ENCODE measurements around the gene SPATA31C2.
"Not testable (repeated sequence)": the region's sequence is repeated elsewhere in the genome, so short reads cannot be mapped to it uniquely, and the experiment has no call there.

SPATA31C2 gene

DNA sequence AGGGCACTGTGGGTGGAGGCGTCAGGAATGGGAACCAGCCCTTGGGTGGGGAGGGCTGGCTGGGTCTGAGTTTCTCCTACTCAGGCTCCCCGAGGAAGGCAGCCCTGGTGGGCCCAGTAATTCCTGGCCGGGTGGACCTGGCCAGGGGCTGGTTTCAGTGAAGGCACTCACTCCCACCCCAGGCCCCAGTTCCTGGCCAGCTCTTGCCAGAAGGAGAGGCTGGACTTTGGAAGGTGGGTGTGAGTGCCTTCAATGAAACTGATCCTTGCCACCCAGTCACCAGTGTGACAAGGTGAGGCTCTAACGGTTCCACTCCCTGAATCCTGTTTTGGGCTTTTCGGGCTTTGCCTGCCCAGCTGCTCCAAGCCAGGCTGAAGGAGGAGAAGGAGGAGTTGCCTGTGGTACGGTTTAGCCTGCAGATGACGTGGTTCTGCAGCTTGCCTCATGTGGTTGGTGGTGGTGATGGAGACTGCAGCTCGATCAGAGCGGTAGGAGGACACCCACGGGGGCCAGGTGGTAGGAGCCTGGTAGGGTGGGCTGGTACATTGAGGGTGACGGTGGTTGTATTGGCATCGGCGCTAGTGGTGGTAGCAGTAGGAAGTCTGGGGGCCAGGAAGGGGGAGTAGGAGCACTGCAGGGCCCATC lies 23.2 kb downstream of the SPATA31C2 start:
- not testable (repeated sequence) for DNase-seq (ENCODE audit: insufficient read length, low spot score)

DNA sequence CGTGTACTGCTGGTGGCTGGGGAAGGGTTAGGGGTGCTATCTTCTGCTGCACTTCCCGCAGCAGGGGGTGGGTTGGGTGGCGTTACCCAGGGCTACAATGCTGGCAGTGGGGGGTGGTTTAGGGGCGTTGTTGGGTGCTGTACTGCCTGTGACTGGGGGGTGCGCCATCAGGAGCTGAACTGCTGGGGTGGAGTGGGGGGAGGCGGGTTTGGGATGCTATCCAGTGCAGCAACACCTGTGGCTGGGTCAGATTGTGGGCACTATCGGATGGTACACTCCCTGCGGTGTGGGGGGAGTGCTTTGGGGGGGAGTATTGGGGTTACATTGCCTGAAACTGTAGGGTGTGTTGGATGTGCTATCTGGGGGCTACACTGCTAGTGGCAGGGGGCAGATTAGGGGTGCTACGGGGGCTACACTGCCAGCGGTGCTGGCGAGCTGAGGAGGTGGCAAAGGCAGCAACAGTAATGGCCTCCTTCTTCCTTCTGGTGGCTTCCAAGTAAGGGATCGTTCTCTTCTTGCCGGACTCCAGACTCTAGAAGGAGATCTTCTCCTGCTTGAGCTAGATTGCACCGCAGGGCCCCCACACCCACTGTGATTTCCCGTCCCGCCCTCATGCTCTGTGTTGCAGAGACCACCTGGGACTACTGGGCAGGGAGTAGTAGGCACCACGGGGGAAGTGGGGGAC lies 23.9 kb downstream of the SPATA31C2 start:
- not testable (repeated sequence) for FAIRE-seq; DNase-seq (ENCODE audit: insufficient read length, low spot score)

More for the DNA sequence above, 23.2 kb downstream of the SPATA31C2 start:
- FAIRE-seq, result not testable (repeated sequence)

DNA sequence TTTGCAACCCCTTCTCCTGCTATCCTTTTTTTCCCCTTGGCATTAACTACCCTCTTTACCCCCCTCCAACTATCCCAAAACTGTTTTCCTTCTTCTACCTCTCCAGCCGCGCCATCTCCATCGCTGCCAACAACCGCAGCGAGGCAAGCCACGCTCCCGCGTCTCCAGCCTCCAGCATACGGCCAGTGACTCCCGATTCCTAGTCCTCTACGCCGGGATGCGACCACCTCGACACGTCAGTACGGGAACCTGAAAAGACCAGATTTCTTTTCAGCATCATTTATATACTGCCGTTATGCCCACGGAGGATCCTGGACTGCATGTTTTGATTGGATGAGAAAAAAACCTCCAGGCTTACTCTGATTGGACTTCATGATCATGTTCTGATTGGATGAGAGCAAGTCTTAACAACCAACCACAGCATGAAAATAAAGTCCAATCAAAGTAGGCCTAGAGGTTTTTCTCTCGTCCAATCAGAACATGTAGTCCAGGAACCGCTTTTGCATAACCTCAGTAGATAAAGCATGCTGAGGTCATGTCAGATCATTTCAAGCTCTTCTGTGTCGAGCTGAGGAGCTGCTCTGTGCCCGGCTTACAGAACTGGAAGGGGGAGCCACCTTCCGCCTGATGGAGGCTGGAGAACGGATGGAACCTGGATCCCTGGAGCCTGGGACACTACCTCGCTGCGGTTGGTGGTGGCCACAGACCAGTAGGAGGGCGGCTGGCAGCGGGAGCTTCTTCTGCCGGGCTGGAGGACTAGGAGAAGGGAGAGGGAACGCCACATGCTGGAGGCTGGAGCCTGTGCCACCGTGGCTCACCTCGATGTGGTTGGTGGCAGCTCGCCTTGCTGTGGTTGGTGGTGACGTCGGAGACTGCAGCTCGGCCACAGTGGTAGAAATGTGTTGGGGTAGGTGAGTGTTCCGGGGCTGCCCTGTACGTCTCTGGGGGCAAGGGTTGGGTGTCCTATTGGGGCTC lies 24.8 kb downstream of the SPATA31C2 start:
- not testable (repeated sequence) for FAIRE-seq; DNase-seq (ENCODE audit: insufficient read length, low spot score)

DNA sequence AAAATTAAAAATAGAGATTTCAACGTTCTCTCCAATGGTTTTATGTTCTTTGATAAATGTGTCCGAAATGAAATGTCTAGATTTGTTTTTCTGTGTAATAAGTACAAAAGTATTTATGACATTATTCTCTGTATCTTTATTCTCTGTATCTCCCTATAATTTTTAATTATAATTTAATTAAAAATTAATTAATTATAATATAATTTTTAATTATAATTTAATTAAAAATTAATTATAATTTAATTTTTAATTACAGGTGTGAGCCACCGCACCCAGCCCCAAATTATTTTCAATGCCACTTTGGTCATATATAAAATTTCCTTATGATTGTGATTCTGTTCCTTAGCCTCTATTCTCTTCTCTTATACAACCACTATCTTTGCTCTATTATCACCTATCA lies 28.2 kb downstream of the SPATA31C2 start:
- FAIRE-seq, result no peak
- TF ChIP-seq POLR2A (IDR thresholded peaks at IDR 0.05; ENCODE audit: low read depth, low read length) (no peak), TAF1 (IDR thresholded peaks at IDR 0.05; ENCODE audit: low read depth, low read length) (no peak), SPI1 (IDR thresholded peaks at IDR 0.05; ENCODE audit: low read depth, low read length) (no peak), POLR2AphosphoS5 (IDR thresholded peaks at IDR 0.05; ENCODE audit: low read depth, low read length) (no peak), PAX5 (IDR thresholded peaks at IDR 0.05; ENCODE audit: insufficient read depth, low read length, severe bottlenecking) (no peak), POU2F2 (IDR thresholded peaks at IDR 0.05; ENCODE audit: low read depth, low read length) (no peak)
- no peak for DNase-seq (ENCODE audit: insufficient read length, low spot score)

DNA sequence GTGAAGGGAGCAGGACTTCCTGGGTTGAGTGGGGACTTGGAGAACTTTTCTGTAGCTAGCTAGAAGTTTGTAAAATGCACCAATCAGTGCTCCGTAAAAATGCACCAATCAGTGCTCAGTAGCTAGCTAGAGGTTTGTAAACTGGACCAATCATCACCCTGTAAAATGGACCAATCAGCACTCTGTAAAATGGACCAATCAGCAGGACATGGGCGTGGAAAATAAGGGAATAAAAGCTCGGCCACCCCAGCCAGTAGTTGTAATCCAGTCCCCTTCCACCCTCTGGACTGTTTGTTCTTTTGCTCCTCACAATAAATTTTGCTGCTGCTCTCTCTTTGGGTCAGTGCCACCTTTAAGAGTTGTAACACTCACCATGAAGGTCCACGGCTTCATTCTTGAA lies 29.5 kb downstream of the SPATA31C2 start:
- FAIRE-seq (no peak), DNase-seq (ENCODE audit: insufficient read length, low spot score) (no peak)
- TF ChIP-seq POU2F2 (IDR thresholded peaks at IDR 0.05; ENCODE audit: low read depth, low read length) (no peak), POLR2AphosphoS5 (IDR thresholded peaks at IDR 0.05; ENCODE audit: low read depth, low read length) (no peak), SPI1 (IDR thresholded peaks at IDR 0.05; ENCODE audit: low read depth, low read length) (no peak)

DNA sequence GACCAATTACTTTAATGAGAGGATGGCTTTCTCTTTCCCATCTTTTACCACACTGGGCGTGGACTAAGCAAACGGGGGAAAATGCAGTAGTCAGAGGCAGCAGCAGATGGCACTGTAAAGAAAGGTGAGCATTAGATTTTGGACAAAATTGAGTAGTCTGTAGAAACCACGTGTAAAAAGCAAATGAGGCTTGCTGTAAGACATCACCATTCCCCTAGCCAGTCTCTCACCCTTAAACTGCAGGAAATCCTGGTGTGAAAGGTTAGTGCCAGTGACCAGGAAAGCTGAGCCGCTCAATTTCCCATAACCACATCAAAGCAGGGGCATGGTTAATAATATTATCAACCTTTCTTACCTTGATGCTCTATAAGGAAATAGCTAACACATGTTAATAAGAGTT lies 31.8 kb downstream of the SPATA31C2 start:
- DNase-seq (ENCODE audit: insufficient read length, low spot score), result no peak
- TF ChIP-seq TAF1 (IDR thresholded peaks at IDR 0.05; ENCODE audit: low read depth, low read length) (no peak), SPI1 (IDR thresholded peaks at IDR 0.05; ENCODE audit: low read depth, low read length) (no peak), POLR2AphosphoS5 (IDR thresholded peaks at IDR 0.05; ENCODE audit: low read depth, low read length) (no peak)
- FAIRE-seq, result no peak

DNA sequence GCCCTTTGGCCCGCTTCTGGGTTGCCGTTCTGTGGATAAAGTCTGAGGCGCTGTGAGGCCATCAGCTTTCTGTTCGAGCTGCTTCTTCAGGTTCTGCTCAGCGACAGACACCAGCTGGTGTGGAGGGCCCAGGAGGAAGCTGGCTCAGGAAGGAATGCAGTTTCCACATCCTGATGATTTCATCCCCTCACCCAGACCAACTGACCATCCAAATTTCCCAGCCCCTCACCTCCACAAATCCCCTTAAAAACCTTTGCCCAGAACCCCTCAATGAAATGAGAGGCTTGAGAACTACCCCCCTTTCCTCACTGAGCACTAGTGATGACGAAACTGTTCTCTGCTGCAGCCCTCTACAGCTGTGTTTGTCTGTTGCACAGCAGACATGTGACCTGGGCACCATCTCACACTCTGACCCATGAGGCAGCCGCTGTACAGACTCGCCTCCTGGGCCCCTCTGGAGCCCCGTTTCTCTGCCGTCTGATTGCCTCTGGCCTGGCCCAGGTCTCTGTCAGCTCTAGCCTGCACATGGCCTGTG lies 45.4 kb downstream of the SPATA31C2 start:
- TF ChIP-seq POLR2A (IDR thresholded peaks at IDR 0.05; ENCODE audit: low read depth, low read length) (no peak), POU2F2 (IDR thresholded peaks at IDR 0.05; ENCODE audit: low read depth, low read length) (no peak), PAX5 (IDR thresholded peaks at IDR 0.05; ENCODE audit: insufficient read depth, low read length, severe bottlenecking) (no peak), SPI1 (IDR thresholded peaks at IDR 0.05; ENCODE audit: low read depth, low read length) (no peak), POLR2AphosphoS5 (IDR thresholded peaks at IDR 0.05; ENCODE audit: low read depth, low read length) (no peak), TAF1 (IDR thresholded peaks at IDR 0.05; ENCODE audit: low read depth, low read length) (no peak)
- no peak for FAIRE-seq

DNA sequence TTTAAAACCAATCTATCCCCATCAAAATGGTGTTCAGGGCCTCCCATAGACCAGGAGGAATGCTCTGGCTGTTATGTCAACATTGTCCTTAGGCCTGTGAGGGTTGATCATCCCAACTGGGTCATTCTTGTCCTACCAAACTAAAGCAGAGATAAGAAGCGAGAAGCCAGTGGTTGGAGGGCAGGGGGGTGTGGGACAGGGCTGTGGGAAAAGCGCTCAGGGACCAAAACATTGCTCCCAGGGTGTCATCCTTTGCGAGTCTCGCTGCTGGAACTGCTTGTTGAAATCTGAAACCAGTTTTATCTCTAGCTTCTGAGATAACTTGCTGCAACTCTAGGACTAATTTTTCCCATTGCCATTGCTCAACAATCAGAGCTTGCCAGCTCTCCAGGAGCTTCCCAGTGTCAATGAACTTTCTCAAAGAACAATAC lies 48.1 kb downstream of the SPATA31C2 start:
- FAIRE-seq (no peak), DNase-seq (ENCODE audit: insufficient read length, low spot score) (no peak)
- TF ChIP-seq POLR2AphosphoS5 (IDR thresholded peaks at IDR 0.05; ENCODE audit: low read depth, low read length), result no peak
- TF ChIP-seq PAX5 (IDR thresholded peaks at IDR 0.05; ENCODE audit: insufficient read depth, low read length, severe bottlenecking), result no peak
- no peak for TF ChIP-seq POLR2A (IDR thresholded peaks at IDR 0.05; ENCODE audit: low read depth, low read length)
- no peak for TF ChIP-seq TAF1 (IDR thresholded peaks at IDR 0.05; ENCODE audit: low read depth, low read length)
- no peak for TF ChIP-seq SPI1 (IDR thresholded peaks at IDR 0.05; ENCODE audit: low read depth, low read length)
- TF ChIP-seq POU2F2 (IDR thresholded peaks at IDR 0.05; ENCODE audit: low read depth, low read length), result no peak

More for the DNA sequence above, 45.4 kb downstream of the SPATA31C2 start:
- DNase-seq (ENCODE audit: insufficient read length, low spot score), result no peak

DNA sequence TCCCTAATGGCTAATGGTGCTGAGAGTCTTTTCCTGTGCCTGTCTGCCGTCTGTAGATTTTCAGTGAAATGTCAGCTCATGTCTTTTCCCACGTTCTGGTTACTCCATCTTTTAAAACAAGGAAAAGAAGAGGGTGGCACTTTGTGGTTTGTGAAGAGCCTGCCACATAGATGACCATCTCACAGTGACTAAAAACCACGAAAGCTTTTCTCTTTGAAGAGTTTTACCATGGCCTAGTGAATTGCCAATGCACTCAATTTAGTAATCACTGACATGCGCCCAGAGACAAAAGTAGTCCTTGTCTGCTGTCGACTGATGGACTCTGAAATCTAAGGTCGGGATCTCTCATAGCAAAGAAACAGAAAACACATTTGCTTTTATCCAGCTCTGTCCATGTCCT lies 50.4 kb downstream of the SPATA31C2 start:
- TF ChIP-seq POLR2AphosphoS5 (IDR thresholded peaks at IDR 0.05; ENCODE audit: low read depth, low read length), result no peak
- TF ChIP-seq TAF1 (IDR thresholded peaks at IDR 0.05; ENCODE audit: low read depth, low read length), result no peak
- TF ChIP-seq POU2F2 (IDR thresholded peaks at IDR 0.05; ENCODE audit: low read depth, low read length), result no peak
- no peak for TF ChIP-seq SPI1 (IDR thresholded peaks at IDR 0.05; ENCODE audit: low read depth, low read length)
- no peak for TF ChIP-seq PAX5 (IDR thresholded peaks at IDR 0.05; ENCODE audit: insufficient read depth, low read length, severe bottlenecking)
- no peak for TF ChIP-seq POLR2A (IDR thresholded peaks at IDR 0.05; ENCODE audit: low read depth, low read length)

DNA sequence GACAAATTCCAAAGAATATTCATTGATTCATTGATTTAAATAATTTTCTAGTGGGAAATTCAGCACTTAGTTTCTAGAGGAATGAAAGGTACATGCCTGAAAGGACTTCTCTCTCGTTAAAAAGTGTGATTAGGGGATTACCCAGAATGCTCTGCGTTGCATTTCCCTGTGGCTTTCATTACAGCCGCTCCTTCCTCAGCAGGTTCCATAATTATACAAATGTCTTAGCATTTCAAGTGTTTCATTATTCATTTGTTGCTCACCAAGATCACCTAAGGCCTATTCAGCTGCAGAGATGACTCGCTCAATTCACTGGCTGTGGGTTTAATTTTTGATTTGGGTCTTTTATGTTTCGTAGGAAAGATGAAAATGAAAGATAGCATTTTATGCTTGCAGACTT lies 52.8 kb downstream of the SPATA31C2 start:
- no peak for FAIRE-seq
- DNase-seq (ENCODE audit: insufficient read length, low spot score), result no peak
- TF ChIP-seq POLR2A (IDR thresholded peaks at IDR 0.05; ENCODE audit: low read depth, low read length), result no peak
- no peak for TF ChIP-seq PAX5 (IDR thresholded peaks at IDR 0.05; ENCODE audit: insufficient read depth, low read length, severe bottlenecking)
- TF ChIP-seq POLR2AphosphoS5 (IDR thresholded peaks at IDR 0.05; ENCODE audit: low read depth, low read length), result no peak
- no peak for TF ChIP-seq POU2F2 (IDR thresholded peaks at IDR 0.05; ENCODE audit: low read depth, low read length)
- TF ChIP-seq SPI1 (IDR thresholded peaks at IDR 0.05; ENCODE audit: low read depth, low read length), result no peak
- TF ChIP-seq TAF1 (IDR thresholded peaks at IDR 0.05; ENCODE audit: low read depth, low read length), result no peak

More for the DNA sequence above, 50.4 kb downstream of the SPATA31C2 start:
- FAIRE-seq (no peak), DNase-seq (ENCODE audit: insufficient read length, low spot score) (no peak)

All from GM12891 (cell line).